PFSK-1 (cell line): ENCODE data around the gene PATE3.

Experiments
- FOXP2 ChIP-seq: optimal IDR thresholded peaks from 2 replicates; pipeline ENCODE3; 2011; ENCODE audit warnings: borderline replicate concordance, control low read depth, inconsistent platforms; ENCODE audit not compliant: insufficient read depth; ENCODE audit errors: extremely low read length, extremely low read depth
- POLR2AphosphoS5 ChIP-seq: IDR thresholded peaks from 2 replicates; pipeline ENCODE4 v1.6.1; 2012; ENCODE audit warnings: low read depth, mild to moderate bottlenecking, control low read depth, low read length, moderate library complexity
- SIN3A ChIP-seq: IDR thresholded peaks from 2 replicates; pipeline ENCODE4 v1.6.1; 2012; ENCODE audit warnings: mild to moderate bottlenecking, low read length, moderate library complexity, borderline replicate concordance; ENCODE audit not compliant: insufficient read depth
- TAF1 ChIP-seq: IDR thresholded peaks from 2 replicates; pipeline ENCODE4 v1.6.1; 2012; ENCODE audit warnings: low read length, control low read depth, borderline replicate concordance; ENCODE audit not compliant: insufficient read depth
- TF ChIP-seq, protein P1 (sequence below), 2 experiments: IDR thresholded peaks; 2 replicates each; pipeline versions ENCODE4 v1.6.1 to v1.8.0; 2011 to 2012; ENCODE audit warnings: low read depth in 2 of 2, low read length in 2 of 2, control low read depth in 1 of 2, inconsistent platforms in 1 of 2, mild to moderate bottlenecking in 1 of 2, moderate library complexity in 1 of 2; ENCODE audit not compliant: insufficient read depth in 1 of 2

DNA sequence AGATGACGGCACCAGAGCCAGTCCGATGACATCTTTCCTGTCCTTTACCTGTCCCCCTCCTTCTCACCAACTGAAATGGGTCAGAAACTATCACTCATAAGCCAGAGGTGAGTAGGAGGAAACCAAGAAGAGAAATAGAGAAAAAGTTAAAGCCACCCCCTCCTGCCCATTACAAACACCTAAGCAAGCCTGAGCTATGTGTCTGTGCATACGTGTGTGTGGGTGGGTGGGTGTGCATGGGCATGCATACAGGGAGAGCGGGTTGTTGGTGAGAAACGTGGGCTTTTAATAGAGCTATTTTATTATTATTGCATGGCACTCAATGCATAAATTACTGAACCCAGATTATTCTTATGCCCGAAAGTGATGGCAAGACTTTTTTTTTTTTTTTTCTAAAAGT lies 47.8 kb downstream of the PATE3 start:
- TF ChIP-seq POLR2AphosphoS5: no peak
- TF ChIP-seq, protein P1, sequence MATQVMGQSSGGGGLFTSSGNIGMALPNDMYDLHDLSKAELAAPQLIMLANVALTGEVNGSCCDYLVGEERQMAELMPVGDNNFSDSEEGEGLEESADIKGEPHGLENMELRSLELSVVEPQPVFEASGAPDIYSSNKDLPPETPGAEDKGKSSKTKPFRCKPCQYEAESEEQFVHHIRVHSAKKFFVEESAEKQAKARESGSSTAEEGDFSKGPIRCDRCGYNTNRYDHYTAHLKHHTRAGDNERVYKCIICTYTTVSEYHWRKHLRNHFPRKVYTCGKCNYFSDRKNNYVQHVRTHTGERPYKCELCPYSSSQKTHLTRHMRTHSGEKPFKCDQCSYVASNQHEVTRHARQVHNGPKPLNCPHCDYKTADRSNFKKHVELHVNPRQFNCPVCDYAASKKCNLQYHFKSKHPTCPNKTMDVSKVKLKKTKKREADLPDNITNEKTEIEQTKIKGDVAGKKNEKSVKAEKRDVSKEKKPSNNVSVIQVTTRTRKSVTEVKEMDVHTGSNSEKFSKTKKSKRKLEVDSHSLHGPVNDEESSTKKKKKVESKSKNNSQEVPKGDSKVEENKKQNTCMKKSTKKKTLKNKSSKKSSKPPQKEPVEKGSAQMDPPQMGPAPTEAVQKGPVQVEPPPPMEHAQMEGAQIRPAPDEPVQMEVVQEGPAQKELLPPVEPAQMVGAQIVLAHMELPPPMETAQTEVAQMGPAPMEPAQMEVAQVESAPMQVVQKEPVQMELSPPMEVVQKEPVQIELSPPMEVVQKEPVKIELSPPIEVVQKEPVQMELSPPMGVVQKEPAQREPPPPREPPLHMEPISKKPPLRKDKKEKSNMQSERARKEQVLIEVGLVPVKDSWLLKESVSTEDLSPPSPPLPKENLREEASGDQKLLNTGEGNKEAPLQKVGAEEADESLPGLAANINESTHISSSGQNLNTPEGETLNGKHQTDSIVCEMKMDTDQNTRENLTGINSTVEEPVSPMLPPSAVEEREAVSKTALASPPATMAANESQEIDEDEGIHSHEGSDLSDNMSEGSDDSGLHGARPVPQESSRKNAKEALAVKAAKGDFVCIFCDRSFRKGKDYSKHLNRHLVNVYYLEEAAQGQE (IDR thresholded peaks at IDR 0.05; ENCODE audit: insufficient read depth in 1 of 2, low read depth in 2 of 2, low read length in 2 of 2): no peak
- TF ChIP-seq SIN3A: no peak
- TF ChIP-seq FOXP2: no peak
- TF ChIP-seq TAF1: no peak
